Suprapubic skin (tissue), 4 donors: Measurements from ENCODE around the gene ACTL8. TPM values are rescaled to one million over a fixed set of nuclear protein-coding genes. Genes with fewer than 3 reads are reported as not detected.

Experiments
- DNase-seq, 2 donors: peaks; one replicate each; pipeline ENCODE4 v3.0.0-alpha.2; 2019; ENCODE audit warnings: low spot score in 2 of 2
- H3K27ac ChIP-seq: fragments of 200-600 bp; sonication (generic); one replicate; pipeline ENCODE4 v1.5.1; 2019
- H3K27me3 ChIP-seq: fragments of 200-600 bp; sonication (generic); one replicate; pipeline ENCODE4 v1.5.1; 2019
- H3K36me3 ChIP-seq: fragments of 200-600 bp; sonication (generic); one replicate; pipeline ENCODE4 v1.5.1; 2019
- H3K4me1 ChIP-seq: fragments of 200-600 bp; sonication (generic); one replicate; pipeline ENCODE4 v1.5.1; 2019
- H3K4me3 ChIP-seq: fragments of 200-600 bp; sonication (generic); one replicate; pipeline ENCODE4 v1.5.1; 2019; ENCODE audit warnings: mild to moderate bottlenecking
- H3K9me3 ChIP-seq: fragments of 200-600 bp; sonication (generic); one replicate; pipeline ENCODE4 v1.5.1; 2019
- CTCF ChIP-seq, 2 donors: fragments of 200-600 bp in 1 of 2; fragments of 450-650 bp in 1 of 2; sonication (generic) in 1 of 2; IDR thresholded peaks; one replicate each; pipeline ENCODE4 v1.5.1; 2016 to 2019; ENCODE audit warnings: antibody characterized with exemption in 2 of 2, mild to moderate bottlenecking in 1 of 2, moderate library complexity in 1 of 2
- EP300 ChIP-seq: sonication (generic); formaldehyde crosslinking; IDR thresholded peaks from one replicate; pipeline ENCODE4 v1.6.1; 2017; ENCODE audit warnings: antibody characterized with exemption
- POLR2A ChIP-seq, 2 donors: fragments of 450-650 bp; IDR thresholded peaks; one replicate each; pipeline ENCODE4 v1.6.1; 2017; ENCODE audit warnings: antibody characterized with exemption in 2 of 2, mild to moderate bottlenecking in 2 of 2, moderate library complexity in 2 of 2
- POLR2AphosphoS5 ChIP-seq, 3 donors: sonication (generic); formaldehyde crosslinking; IDR thresholded peaks; one replicate each; pipeline ENCODE4 v1.6.1; 2017; ENCODE audit warnings: antibody characterized with exemption in 3 of 3
- WGBS: methylation state at CpG from one replicate; pipeline ENCODE4 v1.1.5; 2018; 5-methylcytosine and 5-hydroxymethylcytosine counted together
- total RNA-seq, 4 donors: library from RNA; depleted of rRNA; stranded (reverse); fragments of >200 nt; gene quantifications; one replicate each; pipeline ENCODE4 v1.1.0, GENCODE V29; 2016

ACTL8 gene
- total RNA-seq, 4 donors from 2014 or later: not detected

DNA sequence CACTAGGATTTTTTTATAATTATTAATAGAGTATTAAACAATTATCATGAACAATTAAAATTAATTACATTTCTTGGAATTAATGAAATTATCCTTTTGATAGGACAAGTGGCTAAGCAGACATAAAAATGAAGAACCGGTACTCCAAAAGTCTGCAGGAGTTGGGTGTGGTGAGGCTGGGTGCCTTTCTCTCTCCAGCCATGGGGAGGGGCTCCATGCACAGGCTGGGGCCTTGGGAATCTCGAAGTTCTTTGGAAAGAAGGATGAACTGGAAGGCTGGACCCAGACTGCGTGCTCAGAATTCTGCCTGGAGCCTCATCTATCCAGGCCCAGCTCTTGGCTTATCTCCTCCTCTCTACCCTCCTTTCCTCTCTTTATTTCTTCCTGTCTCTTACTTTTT lies 94.1 kb downstream of the ACTL8 start:
- 74% methylated on average over 3 of the region's 3 CpGs for WGBS
- TF ChIP-seq CTCF (IDR thresholded peaks at IDR 0.05) (no peak), EP300 (no peak), POLR2AphosphoS5 (IDR thresholded peaks at IDR 0.05) (no peak), POLR2A (IDR thresholded peaks at IDR 0.05) (no peak)
- DNase-seq: no peak

DNA sequence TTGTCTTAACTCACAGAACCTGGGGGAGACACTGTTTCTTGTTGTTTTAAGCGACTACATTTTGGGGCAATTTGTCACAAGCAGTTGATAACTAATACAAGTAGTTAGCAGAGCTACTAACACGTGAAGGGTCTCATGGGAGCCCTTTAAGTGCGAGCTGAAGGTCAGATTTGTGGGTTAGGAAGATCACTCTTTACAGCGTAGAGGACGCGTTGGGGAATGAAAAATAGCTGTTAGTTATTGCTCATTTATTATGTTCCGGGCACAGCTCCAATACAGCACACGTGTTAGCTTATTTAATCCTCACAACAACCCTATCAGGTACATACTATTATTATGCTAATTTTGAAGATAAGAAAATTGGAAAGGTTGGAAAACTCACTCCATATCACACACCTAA lies 95.9 kb downstream of the ACTL8 start:
- H3K4me1 ChIP-seq: no peaks in the 10 kb centered on the region
- H3K4me3 ChIP-seq: no peak overlapping the region
- H3K9me3 ChIP-seq: no peaks in the 10 kb centered on the region
- H3K27me3 ChIP-seq: peaks cover 30% of the 10 kb centered on the region
- H3K27ac ChIP-seq: no peak overlapping the region
- no peak for DNase-seq
- TF ChIP-seq POLR2AphosphoS5 (IDR thresholded peaks at IDR 0.05): no peak
- no peak for TF ChIP-seq EP300
- no peak for TF ChIP-seq POLR2A (IDR thresholded peaks at IDR 0.05)
- TF ChIP-seq CTCF (IDR thresholded peaks at IDR 0.05): no peak
- 42% methylated on average over 7 of the region's 8 CpGs for WGBS
- H3K36me3 ChIP-seq: no peaks in the 10 kb centered on the region

More for the DNA sequence above, 94.1 kb downstream of the ACTL8 start:
- Histone ChIP-seq H3K4me1 (no peaks in the 10 kb centered on the region), H3K36me3 (no peaks in the 10 kb centered on the region), H3K27me3 (peaks cover 38% of the 10 kb centered on the region), H3K9me3 (no peaks in the 10 kb centered on the region), H3K4me3 (no peak overlapping the region), H3K27ac (no peak overlapping the region)

DNA sequence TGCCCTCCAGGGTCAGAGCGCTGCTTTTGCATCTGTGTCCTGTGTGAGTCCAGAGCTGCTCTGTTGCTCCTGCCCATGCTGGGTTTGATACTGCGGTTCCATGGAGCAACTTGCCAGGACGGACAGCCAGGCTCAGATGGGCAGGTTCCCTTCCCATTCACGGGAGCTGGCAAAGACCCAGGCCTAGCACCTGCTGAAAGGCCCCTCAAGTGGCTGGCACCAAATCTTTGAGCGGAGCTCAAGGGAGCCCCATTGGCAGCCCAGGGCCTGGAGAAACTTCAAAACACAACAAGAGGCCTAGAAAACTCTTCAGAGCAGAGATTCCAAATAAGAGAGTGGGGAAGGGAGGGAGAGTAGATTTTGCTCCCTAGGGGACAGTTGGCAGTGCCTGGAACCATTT lies 97.2 kb downstream of the ACTL8 start:
- no peaks in the 10 kb centered on the region for H3K36me3 ChIP-seq
- H3K27ac ChIP-seq: no peak overlapping the region
- no peaks in the 10 kb centered on the region for H3K4me1 ChIP-seq
- no peak for TF ChIP-seq CTCF (IDR thresholded peaks at IDR 0.05)
- TF ChIP-seq EP300: no peak
- no peak for TF ChIP-seq POLR2AphosphoS5 (IDR thresholded peaks at IDR 0.05)
- no peak for TF ChIP-seq POLR2A (IDR thresholded peaks at IDR 0.05)
- peaks cover 30% of the 10 kb centered on the region for H3K27me3 ChIP-seq
- no peaks in the 10 kb centered on the region for H3K9me3 ChIP-seq
- DNase-seq: no peak
- H3K4me3 ChIP-seq: no peak overlapping the region
- 100% methylated on average over 1 of the region's 5 CpGs for WGBS

- WGBS: 72% methylated on average over 11 of the region's 11 CpGs
- Histone ChIP-seq H3K9me3 (no peaks in the 10 kb centered on the region), H3K27ac (no peak overlapping the region), H3K27me3 (peaks cover 35% of the 10 kb centered on the region), H3K4me3 (no peak overlapping the region), H3K4me1 (no peaks in the 10 kb centered on the region), H3K36me3 (no peaks in the 10 kb centered on the region)
- DNase-seq: no peak
- TF ChIP-seq CTCF (IDR thresholded peaks at IDR 0.05): no peak
- no peak for TF ChIP-seq POLR2AphosphoS5 (IDR thresholded peaks at IDR 0.05)
- no peak for TF ChIP-seq EP300
- no peak for TF ChIP-seq POLR2A (IDR thresholded peaks at IDR 0.05)
Measured at GRCh38 chr1:17853241-17853935, 98.3 kb downstream of the ACTL8 start.

GRCh38 chr1:17856496-17857108 lies 101.5 kb downstream of the ACTL8 start:
- Histone ChIP-seq H3K36me3 (no peaks in the 10 kb centered on the region), H3K9me3 (no peaks in the 10 kb centered on the region)
- 87% methylated on average over 6 of the region's 7 CpGs for WGBS

More at GRCh38 chr1:17856496-17857108, 101.5 kb downstream of the ACTL8 start:
- Histone ChIP-seq H3K27ac (no peak overlapping the region), H3K4me3 (no peak overlapping the region), H3K4me1 (no peaks in the 10 kb centered on the region), H3K27me3 (peaks cover 39% of the 10 kb centered on the region)
- TF ChIP-seq EP300: no peak
- DNase-seq: no peak
